HG03060 (cell line): ENCODE results near the gene SLC1A2.

Source experiments
- ATAC-seq: cut with Tn5 transposase; IDR thresholded peaks from one replicate; pipeline ENCODE4 v1.9.1; 2021; ENCODE audit warnings: low read depth, moderate number of reproducible peaks; ENCODE audit not compliant: unreplicated experiment

SLC1A2 gene

DNA sequence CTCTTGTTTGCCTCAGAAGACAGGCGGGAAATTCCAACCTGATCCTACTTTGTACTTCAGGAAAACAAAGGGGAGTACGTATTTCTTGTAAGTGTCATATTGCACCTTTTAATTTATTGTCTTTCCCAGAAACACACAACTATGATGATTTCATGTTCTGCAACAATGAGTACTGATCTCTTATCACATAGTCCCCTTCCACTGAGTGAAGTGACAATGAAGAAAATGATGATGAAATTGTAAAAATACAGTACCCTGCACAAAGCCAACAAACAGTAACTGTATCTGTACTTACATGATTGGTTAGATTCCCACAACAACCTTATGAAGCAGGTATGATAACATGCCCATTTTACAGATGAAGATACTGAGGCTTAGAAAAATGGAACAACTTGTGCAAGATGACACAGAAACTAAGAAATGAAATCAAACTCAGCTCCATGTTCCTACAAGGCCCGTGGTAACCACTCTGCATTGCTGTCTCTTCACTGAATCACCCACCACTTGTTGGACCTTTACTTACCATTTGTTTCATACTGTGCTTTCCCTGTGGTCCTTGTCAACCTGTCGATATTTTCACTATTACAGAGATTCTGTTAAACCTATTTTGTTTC lies 37.5 kb downstream of the SLC1A2 start:
- no peak for ATAC-seq

DNA sequence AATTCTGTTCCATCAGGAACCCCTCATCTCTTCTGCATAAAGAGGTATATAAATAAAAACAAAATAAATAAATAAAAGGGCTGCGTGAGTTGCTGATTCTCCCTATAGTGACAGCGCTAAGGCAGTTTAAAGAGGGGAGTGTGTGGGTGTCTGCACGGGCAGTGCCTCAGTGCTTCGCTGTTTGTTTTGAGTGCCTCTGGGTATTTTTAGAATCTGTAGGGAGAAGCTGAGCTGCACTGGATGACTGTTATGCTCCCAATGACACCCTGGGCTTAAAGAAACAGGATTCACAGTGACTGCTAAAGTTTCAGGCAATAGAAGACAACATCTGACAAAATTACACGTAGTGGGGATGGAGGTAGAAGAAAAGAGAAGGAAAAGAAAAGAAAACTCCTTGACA lies 38.8 kb downstream of the SLC1A2 start:
- ATAC-seq = no peak

DNA sequence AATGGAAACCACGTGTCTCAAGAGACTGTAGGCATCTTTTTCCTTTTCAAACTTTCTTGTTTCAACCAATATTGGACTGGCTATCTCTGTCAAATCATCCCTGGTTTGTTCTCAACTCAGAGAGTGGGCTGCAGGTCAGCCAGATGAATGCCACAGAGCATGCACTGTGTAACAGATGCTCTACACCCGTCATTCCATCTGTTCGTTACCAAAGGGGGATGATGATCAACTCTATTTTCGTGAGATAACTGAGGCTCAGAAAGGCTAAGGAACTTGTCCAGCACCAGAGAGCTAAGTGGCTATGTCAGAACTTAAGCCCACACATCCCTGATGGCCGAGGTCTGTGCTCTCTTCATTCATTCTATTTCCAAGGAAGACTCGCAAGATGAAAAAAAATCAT lies 42.1 kb downstream of the SLC1A2 start:
- no peak for ATAC-seq

DNA sequence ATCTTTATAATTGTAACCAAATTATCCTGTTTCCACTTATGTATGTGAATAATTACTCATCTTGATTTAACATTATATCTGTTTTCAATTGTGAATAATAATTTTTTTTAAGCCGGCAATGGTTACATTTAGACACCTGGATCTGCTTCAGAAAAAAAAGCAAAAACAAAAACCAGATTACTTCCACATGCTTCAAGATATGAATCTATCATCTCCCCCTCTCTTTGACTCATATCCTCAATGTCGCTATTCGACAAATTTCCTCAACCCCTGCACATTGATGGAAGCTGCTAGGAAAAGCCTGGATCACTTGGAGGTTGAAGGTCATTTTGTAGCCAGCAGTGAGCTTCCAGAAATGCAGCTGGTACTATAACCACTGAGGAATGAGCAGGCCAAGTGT lies 42.7 kb downstream of the SLC1A2 start:
- ATAC-seq = no peak

DNA sequence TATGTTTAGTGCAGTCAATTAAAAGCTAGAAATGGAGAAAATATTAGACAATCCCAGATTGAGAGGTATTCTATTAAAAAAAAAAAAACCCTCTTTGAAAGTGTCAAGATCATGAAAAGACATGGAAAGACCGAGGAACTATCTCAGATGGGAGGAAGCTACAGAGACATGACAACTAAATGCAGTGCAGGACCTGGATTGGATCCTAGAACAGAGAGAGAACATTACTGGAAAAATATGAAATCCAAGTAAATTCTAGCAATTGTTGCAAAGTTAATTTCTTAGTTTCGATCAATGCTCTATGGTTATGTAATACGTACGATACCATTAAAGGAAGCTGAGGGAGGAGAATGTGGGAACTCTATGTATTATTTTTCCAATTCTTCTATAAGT lies 43.2 kb downstream of the SLC1A2 start:
- ATAC-seq = no peak

DNA sequence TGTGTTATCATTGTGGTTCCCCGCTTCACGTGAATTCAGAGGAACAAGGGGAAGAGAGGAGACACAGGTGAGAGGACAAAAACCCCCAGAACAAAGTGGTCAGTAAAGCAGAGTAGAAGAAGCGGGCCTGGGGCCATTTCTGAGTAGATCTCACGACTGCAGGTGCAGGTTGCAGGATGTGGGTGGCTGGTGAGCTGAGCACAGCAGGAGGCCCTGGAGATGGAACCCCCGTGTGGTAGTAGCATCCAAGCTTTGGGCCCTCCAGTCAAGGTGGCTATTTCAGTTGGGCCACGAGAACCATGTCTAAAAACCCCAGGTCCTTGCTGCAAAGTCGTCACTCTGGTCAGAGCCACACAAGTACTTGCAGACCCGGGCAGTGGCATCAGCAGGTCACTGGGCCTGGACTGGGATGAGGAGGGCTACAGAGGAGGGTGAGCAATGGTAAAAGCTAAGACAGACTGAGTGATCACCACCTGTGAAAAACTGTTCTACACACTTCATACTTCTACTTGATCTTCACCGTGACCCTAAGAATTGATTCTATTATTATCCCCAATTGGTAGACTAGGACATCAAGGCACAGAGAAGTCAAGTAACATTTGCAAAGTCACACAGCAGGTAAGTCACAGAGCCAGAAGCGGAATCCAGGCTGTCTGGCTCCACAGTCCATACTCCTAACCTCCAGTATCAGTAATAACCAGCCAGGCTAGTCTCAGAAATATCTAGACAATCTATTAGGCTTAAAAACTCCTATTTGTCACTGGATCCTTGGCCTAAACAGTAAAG lies 43.8 kb downstream of the SLC1A2 start:
- no peak for ATAC-seq

DNA sequence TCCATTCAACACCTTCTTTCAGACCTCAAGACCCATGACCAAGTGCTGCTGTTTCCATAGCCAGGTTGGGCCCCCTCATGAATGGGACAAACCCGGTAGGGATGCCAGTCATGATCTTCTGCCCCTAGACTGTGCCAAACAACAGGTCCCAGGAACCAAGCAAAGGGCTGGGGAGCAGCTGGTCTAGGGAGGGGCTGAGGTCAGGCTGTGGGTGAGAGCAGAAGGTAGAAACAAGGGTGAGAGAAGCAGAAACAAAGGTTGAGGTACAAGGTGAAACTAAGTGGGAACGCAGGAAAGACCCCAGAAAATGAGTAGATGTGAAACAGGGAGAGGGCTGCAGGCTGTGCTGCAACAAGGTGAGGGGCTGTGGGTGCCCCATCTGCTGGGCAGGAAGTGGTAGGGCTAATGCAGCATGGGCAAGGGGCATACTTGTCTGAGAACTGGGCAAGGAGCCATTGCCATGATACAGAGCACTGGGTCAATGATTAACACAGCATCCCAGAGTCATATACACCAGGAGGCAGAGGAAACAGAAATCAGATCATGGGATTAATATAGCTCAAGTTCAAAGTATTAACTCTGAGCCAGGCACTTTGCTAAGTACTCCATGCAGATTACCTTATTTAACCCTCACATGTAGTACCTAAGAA lies 45.9 kb downstream of the SLC1A2 start:
- no peak for ATAC-seq

DNA sequence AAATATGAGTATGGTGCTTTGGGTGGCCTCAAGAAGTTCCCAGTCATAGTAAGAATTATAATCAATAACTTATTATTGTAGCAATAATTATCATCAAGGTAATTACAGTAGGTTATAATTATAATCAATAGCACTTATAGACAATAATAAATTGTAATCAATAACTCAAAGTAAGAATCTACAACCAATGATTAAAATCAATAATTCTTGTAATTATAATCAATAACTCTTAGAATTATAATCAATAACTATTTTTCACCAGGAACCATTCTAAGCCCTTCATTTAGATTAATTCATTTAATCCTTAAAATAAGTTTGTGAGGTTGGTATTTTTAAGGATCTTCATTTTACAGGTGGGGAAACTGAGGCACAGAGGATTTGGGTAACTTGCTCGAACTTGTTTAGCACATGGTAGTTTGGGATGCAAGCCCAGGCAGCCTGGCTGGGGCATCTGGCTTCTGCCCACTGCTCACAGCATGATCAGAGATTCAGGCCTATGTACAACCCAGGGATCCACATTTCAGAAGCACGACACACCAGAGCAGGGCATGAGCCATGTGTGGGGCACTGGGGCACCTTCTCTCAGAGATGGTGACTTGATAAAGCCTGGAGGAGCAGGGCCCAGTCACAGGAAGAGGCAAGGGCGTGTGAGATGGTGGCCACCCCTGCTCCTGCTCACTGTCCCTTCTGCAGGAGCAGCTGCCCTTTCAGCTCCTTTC lies 46.6 kb downstream of the SLC1A2 start:
- ATAC-seq = no peak

DNA sequence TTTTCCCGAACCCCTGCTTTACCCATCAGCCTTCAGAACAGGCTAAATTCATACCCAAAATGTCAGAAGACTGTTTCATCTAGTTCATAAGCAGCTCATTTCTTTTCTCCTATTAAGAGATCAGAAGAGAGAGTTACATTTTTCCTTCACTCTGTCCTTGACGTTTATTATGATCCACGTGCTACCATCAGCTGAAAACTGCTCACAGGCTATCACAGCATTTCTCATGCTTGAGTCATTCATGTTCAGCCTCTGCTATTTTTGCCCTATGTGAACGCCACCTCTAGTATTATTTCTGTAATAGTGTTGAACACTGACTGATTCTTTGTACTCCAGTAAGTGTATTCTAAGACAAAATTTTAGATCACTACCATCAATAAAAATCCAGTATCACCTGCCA lies 51.9 kb downstream of the SLC1A2 start:
- no peak for ATAC-seq

DNA sequence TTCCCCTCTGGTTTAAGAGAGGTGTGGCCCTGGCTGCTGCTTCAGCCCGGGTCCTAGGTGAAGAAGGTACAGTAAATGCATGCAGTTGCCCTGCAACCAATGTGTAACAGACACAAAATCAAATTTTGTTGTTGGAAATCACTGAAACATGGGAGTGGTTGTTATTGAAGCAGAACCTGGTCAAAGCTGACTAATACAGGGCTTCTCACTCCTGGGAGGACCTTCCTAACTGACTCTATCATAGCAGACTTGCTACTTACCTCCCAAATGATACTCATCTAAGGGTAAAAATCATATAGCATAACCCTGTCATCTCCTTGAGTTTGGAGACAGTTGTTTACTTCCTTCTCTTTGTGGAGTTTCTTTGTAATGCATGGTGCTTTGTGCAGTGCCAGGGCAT lies 52.6 kb downstream of the SLC1A2 start:
- ATAC-seq = no peak

DNA sequence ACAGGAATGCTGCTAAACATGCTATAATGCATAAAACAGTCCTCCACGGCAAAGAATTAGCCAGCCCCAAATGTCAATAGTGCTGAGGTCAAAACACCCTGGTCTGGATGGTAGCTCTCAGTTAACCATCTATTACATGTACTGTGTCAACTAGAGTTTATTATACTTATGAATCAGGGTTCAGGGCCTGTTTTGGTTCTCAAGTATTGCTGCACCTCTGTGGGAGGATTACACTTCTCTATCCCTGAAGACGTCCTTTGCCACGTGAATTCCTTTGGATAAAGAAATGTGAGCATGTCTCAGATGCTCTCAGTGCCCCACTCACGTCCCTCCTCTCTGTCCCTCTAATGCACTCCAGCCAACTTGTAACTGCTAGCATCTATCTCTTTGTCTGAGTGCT lies 53.4 kb downstream of the SLC1A2 start:
- no peak for ATAC-seq

DNA sequence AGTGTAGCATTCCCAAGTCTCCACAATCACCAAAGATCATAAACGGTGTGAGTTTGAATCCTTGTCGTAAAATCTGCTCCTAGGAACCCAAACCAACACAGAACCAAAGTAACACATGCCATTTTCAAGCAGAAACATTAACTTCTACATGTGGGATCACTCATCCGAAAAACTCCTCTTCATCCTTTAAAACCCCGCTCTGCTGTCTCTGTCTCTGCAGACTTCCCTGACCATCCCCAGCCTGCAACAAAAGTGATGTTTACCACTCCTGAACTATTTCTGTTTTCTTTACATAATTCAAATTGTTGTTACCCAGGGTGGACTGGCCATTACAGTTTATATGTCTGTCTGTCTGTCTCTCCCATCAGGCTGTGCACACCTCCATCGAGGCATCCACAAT lies 54.0 kb downstream of the SLC1A2 start:
- no peak for ATAC-seq

DNA sequence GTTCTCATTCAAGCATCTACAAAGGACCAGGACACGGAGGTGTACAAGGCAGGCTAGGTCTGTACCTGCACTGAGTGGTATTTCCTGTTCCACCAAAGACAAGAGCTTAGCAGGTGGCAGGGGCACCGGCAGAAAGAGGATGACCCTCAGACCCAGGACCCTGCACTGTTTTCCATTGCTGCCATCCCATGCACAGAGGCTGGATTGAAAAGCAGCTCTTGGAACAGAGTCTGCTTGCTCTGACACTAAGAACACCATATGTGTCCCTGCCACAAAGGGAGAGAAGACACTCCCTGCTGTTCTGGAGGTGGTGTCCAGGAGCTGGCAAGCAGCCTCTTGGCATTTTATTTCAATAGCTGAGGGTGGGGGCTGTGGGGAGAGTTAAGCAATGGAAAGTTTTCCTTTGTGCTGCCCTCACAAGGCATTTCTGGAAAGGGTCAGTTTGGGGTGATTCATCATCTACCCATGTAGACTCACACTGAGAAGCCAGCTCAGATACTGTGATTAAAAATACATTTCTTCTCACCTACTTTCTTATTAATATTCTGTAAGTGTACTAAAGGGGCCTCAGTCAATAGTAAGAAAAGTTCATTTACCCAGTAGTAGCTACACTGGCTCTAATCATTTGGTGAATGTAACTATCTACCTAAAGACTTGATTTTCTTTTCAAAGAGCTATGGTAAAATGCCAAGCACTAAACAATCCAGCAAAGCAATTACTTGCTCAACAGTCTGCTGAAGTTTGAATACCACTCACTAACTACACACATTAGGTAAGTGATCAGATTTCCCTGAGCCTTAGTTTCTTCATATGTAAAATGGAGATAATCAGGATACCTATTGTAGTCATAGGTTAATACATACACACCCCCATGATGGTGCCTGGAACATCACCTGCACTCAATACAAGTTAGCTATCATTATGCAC lies 55.2 kb downstream of the SLC1A2 start:
- ATAC-seq = no peak

DNA sequence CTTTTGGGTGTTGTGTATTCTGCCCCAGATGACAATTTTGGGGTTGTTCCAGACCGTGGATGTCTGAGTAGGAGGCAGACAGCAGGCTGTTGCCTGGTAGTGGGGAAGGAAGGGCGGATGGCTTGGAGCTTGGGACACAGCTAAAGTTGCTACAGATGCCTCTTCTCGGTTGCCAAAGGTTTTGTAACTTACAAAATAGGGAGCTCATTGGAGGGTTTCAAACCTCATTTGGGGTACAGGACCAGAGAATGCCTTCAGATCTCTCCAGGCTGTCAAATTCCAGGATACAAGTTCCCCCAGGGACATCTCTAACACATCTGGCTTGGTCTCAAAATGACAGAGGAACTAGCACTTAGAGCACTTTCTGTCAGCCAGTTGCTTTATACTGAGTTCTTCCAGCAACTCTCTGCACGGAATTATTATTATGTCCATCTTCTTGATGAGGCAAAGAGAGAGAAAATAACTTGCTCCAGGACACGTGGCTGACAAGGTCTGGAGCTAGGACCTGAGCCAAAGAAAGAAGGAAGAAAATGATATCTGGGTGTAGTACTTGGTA lies 56.0 kb downstream of the SLC1A2 start:
- no peak for ATAC-seq

DNA sequence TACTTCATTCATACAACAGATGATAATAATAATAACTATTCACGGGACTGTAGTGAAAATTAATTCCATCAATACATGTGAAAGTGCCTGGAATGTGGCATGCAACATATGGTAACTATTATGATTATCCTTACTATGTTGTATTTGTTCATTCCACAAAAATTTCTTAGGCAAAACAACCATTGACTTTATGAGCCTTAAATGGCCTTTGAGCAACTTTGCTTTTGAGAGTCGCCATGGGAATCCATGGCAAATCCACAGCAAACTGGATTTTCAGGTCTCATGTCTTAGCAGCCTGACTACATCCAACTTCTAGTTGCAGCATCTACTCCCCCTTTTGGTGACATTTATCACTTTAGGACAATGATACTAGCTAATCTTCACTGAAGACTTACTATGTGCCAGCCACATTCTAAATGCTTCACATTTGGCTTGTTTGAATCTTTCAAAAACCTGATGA lies 56.8 kb downstream of the SLC1A2 start:
- no peak for ATAC-seq

DNA sequence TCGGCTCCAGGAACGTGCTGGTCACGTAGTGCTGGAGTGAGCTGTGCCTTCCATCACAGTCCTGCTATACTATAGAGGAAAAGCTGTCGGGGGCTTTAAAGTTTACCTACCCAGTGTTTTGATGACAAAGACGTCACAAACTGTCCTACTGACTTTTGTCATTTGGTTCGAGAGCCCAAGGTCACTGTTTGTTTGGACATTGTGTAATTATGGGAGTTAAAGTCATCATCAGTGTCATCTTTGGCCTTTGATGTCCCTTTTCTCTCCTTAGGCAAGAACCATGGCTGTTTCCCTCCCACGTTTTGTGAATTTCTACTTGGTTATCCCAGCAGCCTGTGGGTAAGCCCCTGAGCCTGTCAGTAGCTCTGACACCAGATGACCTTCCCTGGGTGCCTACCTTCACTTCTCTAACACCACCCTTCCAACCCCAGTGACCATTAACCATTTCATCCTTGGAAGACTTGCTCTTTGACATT lies 59.3 kb downstream of the SLC1A2 start:
- no peak for ATAC-seq

DNA sequence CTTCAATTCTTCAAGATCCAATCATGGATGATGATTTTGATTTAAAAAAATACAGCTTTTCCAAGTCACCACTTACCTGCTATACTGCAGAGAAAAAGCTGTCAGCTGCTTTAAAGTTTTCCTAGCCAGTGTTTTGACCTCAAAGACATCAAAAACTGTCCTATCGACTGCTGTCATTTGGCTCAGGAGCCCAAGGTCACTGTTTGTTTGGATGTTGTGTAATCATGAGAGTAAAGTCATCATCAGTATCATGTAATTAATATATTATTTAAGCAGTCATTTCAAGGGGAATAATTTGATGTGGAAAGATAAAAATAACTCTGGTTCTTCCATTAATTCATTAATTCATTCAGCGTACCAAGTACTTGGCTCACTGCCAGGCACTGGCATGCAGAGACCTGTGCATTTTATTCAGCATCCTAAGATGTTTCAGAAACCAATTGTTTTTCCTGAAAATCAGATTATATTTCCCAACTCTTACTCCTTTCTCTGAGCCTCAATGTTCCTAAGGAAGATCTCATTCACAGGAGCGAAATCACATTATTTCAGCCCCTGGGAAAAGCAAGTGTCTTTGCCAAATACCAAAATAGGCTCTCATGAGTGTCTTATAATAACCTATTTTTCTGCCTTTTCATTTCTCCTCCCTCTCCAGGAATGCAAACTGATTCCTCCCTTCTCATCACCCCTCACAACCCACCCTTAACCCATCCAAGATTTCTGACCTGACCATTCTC lies 59.9 kb downstream of the SLC1A2 start:
- ATAC-seq = no peak

DNA sequence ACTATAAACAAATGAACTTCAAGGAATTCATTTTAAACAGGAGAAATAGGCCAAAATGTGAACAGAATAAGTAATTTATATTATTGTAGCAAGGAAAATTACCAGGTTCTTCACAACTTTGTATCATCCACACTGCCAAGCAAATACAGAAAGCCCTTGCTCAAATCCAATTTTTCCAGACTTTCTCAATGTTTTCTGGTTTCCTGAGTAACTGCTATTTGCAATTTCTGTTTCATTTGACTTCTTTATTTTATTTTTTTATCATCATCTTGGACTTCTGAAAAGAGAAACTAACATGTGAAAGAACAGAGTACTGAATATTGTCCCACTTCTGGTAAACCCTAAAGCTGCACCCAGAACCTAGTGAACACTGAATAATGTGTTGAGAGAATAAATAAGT lies 61.0 kb downstream of the SLC1A2 start:
- ATAC-seq = no peak

DNA sequence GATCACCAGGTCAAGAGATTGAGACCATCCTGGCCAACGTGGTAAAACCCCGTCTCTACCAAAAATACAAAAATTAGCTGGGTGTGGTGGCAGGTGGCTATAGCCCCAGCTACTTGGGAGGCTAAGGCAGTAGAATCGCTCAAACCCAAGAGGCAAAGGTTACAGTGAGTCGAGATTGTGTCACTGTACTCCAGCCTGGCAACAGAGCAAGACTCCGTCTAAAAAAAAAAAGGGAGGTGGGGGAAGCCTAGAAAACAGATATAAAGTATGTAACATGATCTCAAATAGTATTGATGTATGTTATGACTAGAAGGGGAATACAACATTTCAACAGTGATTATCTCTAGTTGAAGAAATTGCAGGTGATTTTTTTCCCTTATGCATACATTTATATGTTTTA lies 61.4 kb downstream of the SLC1A2 start:
- ATAC-seq = no peak
